OCI-LY1 (cell line): Measurements from ENCODE around the gene C22orf31.

Experiments used
- H2AFZ ChIP-seq: fragments of 200-600 bp; sonication (generic), shearing (Covaris generic); 2 replicates; pipeline ENCODE4 v1.6.0; 2014; ENCODE audit warnings: antibody characterized with exemption, mild to moderate bottlenecking, low read length
- H3F3A ChIP-seq: fragments of 200-600 bp; sonication (generic), shearing (Covaris generic); 2 replicates; pipeline ENCODE4 v1.6.0; 2014; ENCODE audit warnings: mild to moderate bottlenecking, antibody characterized with exemption, low read length, moderate library complexity; ENCODE audit not compliant: insufficient read depth
- H3K27ac ChIP-seq: fragments of 200-600 bp; sonication (generic); 2 replicates; pipeline ENCODE4 v1.5.1; 2014; ENCODE audit warnings: low read length, mixed run types, mild to moderate bottlenecking, low read depth; ENCODE audit not compliant: poor library complexity, severe bottlenecking
- H3K27me3 ChIP-seq: fragments of 200-600 bp; sonication (generic); 2 replicates; pipeline ENCODE4 v1.6.0; 2014; ENCODE audit warnings: antibody characterized with exemption, mild to moderate bottlenecking, low read length, moderate library complexity; ENCODE audit not compliant: insufficient read depth
- H3K36me3 ChIP-seq: fragments of 200-600 bp; sonication (generic); 2 replicates; pipeline ENCODE4 v1.6.1; 2014; ENCODE audit warnings: mild to moderate bottlenecking, antibody characterized with exemption, low read length, moderate library complexity, mixed read lengths; ENCODE audit not compliant: insufficient read depth
- H3K4me1 ChIP-seq: fragments of 200-600 bp; sonication (generic); 2 replicates; pipeline ENCODE4 v1.5.1; 2014; ENCODE audit warnings: mild to moderate bottlenecking, low read length, moderate library complexity; ENCODE audit not compliant: insufficient read depth, severe bottlenecking
- H3K4me2 ChIP-seq: fragments of 200-600 bp; sonication (generic), shearing (Covaris generic); 2 replicates; pipeline ENCODE4 v1.6.1; 2014; ENCODE audit warnings: low read length
- H3K4me3 ChIP-seq: fragments of 200-600 bp; sonication (generic); 2 replicates; pipeline ENCODE4 v1.5.1; 2014; ENCODE audit warnings: low read length, low read depth, mild to moderate bottlenecking, mixed read lengths; ENCODE audit not compliant: poor library complexity, severe bottlenecking
- H3K79me2 ChIP-seq: fragments of 200-600 bp; shearing (Covaris generic); 2 replicates; pipeline ENCODE4 v1.6.1; 2016; ENCODE audit warnings: mixed run types, low read length, mixed read lengths; ENCODE audit not compliant: insufficient read depth
- H3K9ac ChIP-seq: fragments of 200-600 bp; sonication (generic), shearing (Covaris generic); 2 replicates; pipeline ENCODE4 v1.6.1; 2014; ENCODE audit warnings: mild to moderate bottlenecking, low read length, mixed read lengths
- H3K9me2 ChIP-seq: fragments of 200-600 bp; sonication (generic), shearing (Covaris generic); 2 replicates; pipeline ENCODE4 v1.6.1; 2014; ENCODE audit warnings: low read depth, mild to moderate bottlenecking, low read length, mixed read lengths
- H3K9me3 ChIP-seq: fragments of 200-600 bp; shearing (Covaris generic); 2 replicates; pipeline ENCODE4 v1.6.1; 2014; ENCODE audit warnings: low read length, mixed read lengths
- H4K20me1 ChIP-seq: fragments of 200-600 bp; sonication (generic), shearing (Covaris generic); 2 replicates; pipeline ENCODE4 v1.6.0; 2016; ENCODE audit warnings: mild to moderate bottlenecking, low read length; ENCODE audit not compliant: insufficient read depth
- EZH2 ChIP-seq: fragments of 200-600 bp; sonication (generic), shearing (Covaris generic); IDR thresholded peaks from 2 replicates; pipeline ENCODE4 v1.8.0; 2017; ENCODE audit warnings: borderline replicate concordance, mixed run types, mild to moderate bottlenecking, antibody characterized with exemption, low read length, moderate library complexity, mixed read lengths
- TF ChIP-seq, protein P1 (sequence below): fragments of 200-600 bp; sonication (generic), shearing (Covaris generic); IDR thresholded peaks from 2 replicates; pipeline ENCODE4 v1.5.1; 2017; ENCODE audit warnings: mild to moderate bottlenecking, antibody characterized with exemption, low read length, moderate library complexity, mixed read lengths

The C22orf31 gene

DNA sequence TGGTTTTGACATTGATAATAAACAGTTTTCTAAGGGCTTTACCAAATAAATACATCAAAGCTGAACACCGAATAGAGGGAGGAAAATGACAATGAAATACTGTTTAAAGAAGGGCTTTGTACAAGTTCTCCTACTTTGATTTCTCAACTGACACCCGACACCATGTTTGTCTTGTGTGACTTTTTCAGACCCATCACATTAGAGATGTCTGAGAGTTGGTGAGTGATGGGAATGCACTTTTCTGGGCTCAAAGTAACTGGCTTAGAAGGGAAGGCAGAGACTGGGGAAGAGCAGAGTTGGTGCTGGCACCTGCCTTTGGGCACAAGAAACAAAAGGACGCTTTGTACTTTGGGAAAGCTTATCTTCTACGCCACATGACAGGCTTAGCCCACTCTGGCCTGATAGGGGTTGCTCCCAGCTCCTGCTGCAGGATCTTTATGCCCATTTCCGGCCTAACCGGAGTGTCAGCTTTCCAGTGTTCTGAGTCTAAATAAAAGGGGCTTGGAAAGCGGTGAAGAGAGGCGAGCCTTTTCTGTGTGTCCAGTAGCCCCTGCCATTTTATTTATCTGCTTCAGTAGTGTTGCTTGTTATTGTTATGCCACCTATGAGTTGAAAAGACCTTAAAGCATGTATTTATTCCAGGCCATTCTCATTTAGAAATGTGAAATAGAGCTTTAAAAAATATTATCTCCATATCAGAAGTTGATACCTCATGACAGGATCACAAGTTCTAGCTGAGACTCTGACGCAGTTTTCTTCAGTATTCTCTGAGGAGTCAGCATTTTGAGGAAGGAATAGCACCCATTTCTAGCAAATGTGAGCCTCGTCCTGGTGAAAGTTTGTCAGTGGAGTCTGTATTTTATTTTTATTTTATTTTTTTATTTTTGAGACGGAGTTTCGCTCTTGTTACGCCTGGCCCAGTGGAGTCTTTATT lies 35.4 kb upstream of the C22orf31 start:
- Histone ChIP-seq H3K9me2 (no peaks in the 10 kb centered on the region), H3K27ac (no peak overlapping the region), H4K20me1 (no peaks in the 10 kb centered on the region), H3K36me3 (no peaks in the 10 kb centered on the region), H3K9ac (no peak overlapping the region), H2AFZ (no peak overlapping the region), H3K4me2 (no peak overlapping the region), H3K27me3 (peaks cover 4% of the 10 kb centered on the region; the same call in 1 of the 2 replicates), H3F3A (no peaks in the 10 kb centered on the region), H3K4me3 (no peak overlapping the region), H3K79me2 (no peaks in the 10 kb centered on the region), H3K4me1 (no peaks in the 10 kb centered on the region), H3K9me3 (no peaks in the 10 kb centered on the region)
- TF ChIP-seq EZH2 = no peak
- TF ChIP-seq, protein P1, sequence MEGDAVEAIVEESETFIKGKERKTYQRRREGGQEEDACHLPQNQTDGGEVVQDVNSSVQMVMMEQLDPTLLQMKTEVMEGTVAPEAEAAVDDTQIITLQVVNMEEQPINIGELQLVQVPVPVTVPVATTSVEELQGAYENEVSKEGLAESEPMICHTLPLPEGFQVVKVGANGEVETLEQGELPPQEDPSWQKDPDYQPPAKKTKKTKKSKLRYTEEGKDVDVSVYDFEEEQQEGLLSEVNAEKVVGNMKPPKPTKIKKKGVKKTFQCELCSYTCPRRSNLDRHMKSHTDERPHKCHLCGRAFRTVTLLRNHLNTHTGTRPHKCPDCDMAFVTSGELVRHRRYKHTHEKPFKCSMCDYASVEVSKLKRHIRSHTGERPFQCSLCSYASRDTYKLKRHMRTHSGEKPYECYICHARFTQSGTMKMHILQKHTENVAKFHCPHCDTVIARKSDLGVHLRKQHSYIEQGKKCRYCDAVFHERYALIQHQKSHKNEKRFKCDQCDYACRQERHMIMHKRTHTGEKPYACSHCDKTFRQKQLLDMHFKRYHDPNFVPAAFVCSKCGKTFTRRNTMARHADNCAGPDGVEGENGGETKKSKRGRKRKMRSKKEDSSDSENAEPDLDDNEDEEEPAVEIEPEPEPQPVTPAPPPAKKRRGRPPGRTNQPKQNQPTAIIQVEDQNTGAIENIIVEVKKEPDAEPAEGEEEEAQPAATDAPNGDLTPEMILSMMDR = no peak

DNA sequence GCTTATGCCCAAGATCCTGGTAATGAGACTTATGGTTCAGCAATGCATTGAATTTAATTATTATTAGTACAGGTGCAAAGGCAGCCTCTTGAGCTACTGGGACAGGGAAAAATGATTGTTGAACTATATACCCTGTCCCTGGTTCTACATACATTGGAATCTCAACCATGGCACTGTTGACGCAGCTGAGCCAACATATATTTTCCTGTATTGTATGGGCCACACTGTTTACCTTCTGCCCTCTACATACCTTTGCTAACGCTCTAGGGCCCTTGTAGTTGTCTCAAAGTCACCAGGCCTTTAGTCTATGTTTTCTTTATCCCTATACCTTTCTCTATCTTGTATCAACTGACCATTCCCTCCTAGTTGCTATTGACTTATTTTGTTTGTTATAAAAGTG lies 33.8 kb upstream of the C22orf31 start:
- no peaks in the 10 kb centered on the region for H3K79me2 ChIP-seq
- no peak overlapping the region for H3K27ac ChIP-seq
- no peaks in the 10 kb centered on the region for H4K20me1 ChIP-seq
- no peaks in the 10 kb centered on the region for H3K4me1 ChIP-seq
- no peak for TF ChIP-seq EZH2
- TF ChIP-seq, protein P1 = no peak
- no peak overlapping the region for H3K9ac ChIP-seq
- H3K9me3 ChIP-seq = no peaks in the 10 kb centered on the region
- no peak overlapping the region for H3K4me3 ChIP-seq
- H3K9me2 ChIP-seq = no peaks in the 10 kb centered on the region
- peaks cover 4% of the 10 kb centered on the region; the same call in 1 of the 2 replicates for H3K27me3 ChIP-seq
- H3K36me3 ChIP-seq = no peaks in the 10 kb centered on the region
- no peak overlapping the region for H3K4me2 ChIP-seq
- no peaks in the 10 kb centered on the region for H3F3A ChIP-seq
- no peak overlapping the region for H2AFZ ChIP-seq

DNA sequence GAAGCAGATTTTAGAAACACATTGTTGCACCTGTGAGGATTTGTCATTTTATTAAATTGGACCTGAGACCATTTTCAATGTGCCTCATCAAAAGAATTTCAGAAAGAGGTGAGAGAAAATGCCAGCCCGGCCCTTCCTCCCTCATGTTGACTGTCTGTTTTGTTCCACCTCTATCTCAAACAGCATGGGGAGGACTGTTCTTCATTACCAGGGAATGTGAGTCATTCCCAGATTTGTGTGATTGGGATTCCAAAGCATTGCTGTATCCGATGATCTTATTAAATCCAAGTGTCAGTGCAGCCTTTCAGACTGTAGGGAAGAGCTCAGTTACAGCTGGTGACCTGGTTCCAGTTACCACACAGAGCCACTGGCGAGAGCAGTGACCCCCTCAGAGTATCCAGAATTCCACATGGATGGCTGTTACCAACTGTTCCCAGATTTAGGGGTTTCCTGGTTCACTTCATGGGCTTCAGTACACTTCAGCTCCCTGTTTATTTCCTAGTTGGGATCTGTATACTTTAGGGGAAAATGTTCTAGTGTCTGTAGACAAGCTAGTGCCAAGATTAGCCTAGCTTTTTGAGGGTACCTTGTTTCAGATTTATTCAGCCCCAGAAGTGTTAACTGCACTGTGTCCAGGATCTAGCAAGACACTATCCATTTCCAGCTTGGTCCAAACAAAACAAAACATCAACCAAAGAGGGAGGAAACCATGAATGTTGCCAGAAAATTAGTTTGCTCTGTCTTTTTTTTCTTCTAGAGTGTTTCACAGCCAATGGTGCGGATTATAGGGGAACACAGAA lies 32.1 kb upstream of the C22orf31 start:
- no peaks in the 10 kb centered on the region for H3K36me3 ChIP-seq
- H3K4me1 ChIP-seq = no peaks in the 10 kb centered on the region
- no peaks in the 10 kb centered on the region for H3F3A ChIP-seq
- TF ChIP-seq, protein P1 = no peak
- TF ChIP-seq EZH2 = no peak
- no peak overlapping the region for H3K9ac ChIP-seq
- H3K79me2 ChIP-seq = no peaks in the 10 kb centered on the region
- no peaks in the 10 kb centered on the region for H4K20me1 ChIP-seq
- no peak overlapping the region for H3K27ac ChIP-seq
- no peak overlapping the region for H3K4me3 ChIP-seq
- H3K27me3 ChIP-seq = peaks cover 2% of the 10 kb centered on the region; the same call in 1 of the 2 replicates
- no peaks in the 10 kb centered on the region for H3K9me2 ChIP-seq
- no peak overlapping the region for H3K4me2 ChIP-seq
- H2AFZ ChIP-seq = no peak overlapping the region
- no peaks in the 10 kb centered on the region for H3K9me3 ChIP-seq
